Measurements from ENCODE around the gene SLC6A8. TPM values are rescaled to one million over a fixed set of nuclear protein-coding genes. Genes with fewer than 3 reads are reported as not detected.

Gene SLC6A8
- total RNA-seq, 4 donors from 2014 or later = 19.5 to 36.2 (median 25.4) TPM

- TF ChIP-seq CTCF (IDR thresholded peaks at IDR 0.05) (no peak), POLR2A (IDR thresholded peaks at IDR 0.05) (no peak)
- Histone ChIP-seq H3K4me1 (peaks cover 0 to 17% (median 3%) of the 10 kb centered on the region in 3 donors), H3K36me3 (no peaks in the 10 kb centered on the region), H3K4me3 (no peak overlapping the region), H3K27me3 (no peaks in the 10 kb centered on the region), H3K9me3 (no peaks in the 10 kb centered on the region), H3K27ac (no peak overlapping the region)
- no peak for DNase-seq
- WGBS, 2 donors = 100% methylated on average over 2 of the region's 15 CpGs; no CpG with 5 or more reads in 1 of the 2 donors
- intact Hi-C loops (cut with DNase I) = no loop called here
These were observed 49.2 kb downstream of the SLC6A8 start for GRCh38 chrX:153736871-153737441.

GRCh38 chrX:153738056-153738605, 50.4 kb downstream of the SLC6A8 start:
- whole genome bisulfite sequencing, 2 donors = 84% methylated on average over 19 of the region's 27 CpGs; no CpG with 5 or more reads in 1 of the 2 donors
- Histone ChIP-seq H3K9me3 (no peaks in the 10 kb centered on the region), H3K27me3 (no peaks in the 10 kb centered on the region), H3K27ac (no peak overlapping the region), H3K36me3 (no peaks in the 10 kb centered on the region), H3K4me1 (peaks cover 0 to 13% (median 0%) of the 10 kb centered on the region in 3 donors), H3K4me3 (no peak overlapping the region)
- no peak for DNase-seq
- TF ChIP-seq CTCF (IDR thresholded peaks at IDR 0.05) (no peak), POLR2A (IDR thresholded peaks at IDR 0.05) (no peak)
- intact Hi-C loops (cut with DNase I) = no loop called here

- H3K4me3 ChIP-seq = no peak overlapping the region
- H3K27me3 ChIP-seq = no peaks in the 10 kb centered on the region
- H3K27ac ChIP-seq = no peak overlapping the region
- peaks cover 0 to 27% (median 0%) of the 10 kb centered on the region in 3 donors for H3K4me1 ChIP-seq
- no CpG with 5 or more reads among the region's 29 CpGs for WGBS, 2 donors
- intact Hi-C loops (cut with DNase I) = no loop called here
- H3K9me3 ChIP-seq = no peaks in the 10 kb centered on the region
- no peak for DNase-seq
- TF ChIP-seq POLR2A (IDR thresholded peaks at IDR 0.05) (no peak), CTCF (IDR thresholded peaks at IDR 0.05) (no peak)
- H3K36me3 ChIP-seq = no peaks in the 10 kb centered on the region
These were observed 52.2 kb downstream of the SLC6A8 start for GRCh38 chrX:153739754-153740486.

- no peak for DNase-seq
These were observed 53.0 kb downstream of the SLC6A8 start for GRCh38 chrX:153740631-153741222.

More at GRCh38 chrX:153740631-153741222, 53.0 kb downstream of the SLC6A8 start:
- Histone ChIP-seq H3K27me3 (no peaks in the 10 kb centered on the region), H3K4me1 (peaks cover 0 to 27% (median 0%) of the 10 kb centered on the region in 3 donors), H3K9me3 (no peaks in the 10 kb centered on the region), H3K27ac (no peak overlapping the region), H3K4me3 (no peak overlapping the region), H3K36me3 (no peaks in the 10 kb centered on the region)
- WGBS, 2 donors = 76 to 78% methylated on average over 4 to 5 of the region's 16 CpGs
- TF ChIP-seq CTCF (IDR thresholded peaks at IDR 0.05) (no peak), POLR2A (IDR thresholded peaks at IDR 0.05) (no peak)
- intact Hi-C loops (cut with DNase I) = no loop called here
